GM12878 (cell line): ENCODE measurements around the gene ATF3. TPM values are rescaled to one million over a fixed set of nuclear protein-coding genes. Genes with fewer than 3 reads are reported as not detected.

Experiments used
- ATAC-seq: fragments of 200-7000 bp; cut with Tn5 transposase; 3 replicates; pipeline ENCODE4 v1.9.1; 2020; ENCODE audit warnings: mild to moderate bottlenecking, moderate library complexity
- BruUV-seq: library from RNA; stranded (reverse); fragments of 400-500 nt; replicated peaks from 2 replicates; lab custom pipeline; 2021; lab: Mats Ljungman, UMichigan
- CTCF ChIA-PET: fragments of 300-600 bp; sonication (Branson Sonifier 250); formaldehyde crosslinking; extraction: SDS; loops from one replicate; lab custom pipeline; 2021; ENCODE audit warnings: inconsistent platforms; lab: Yijun Ruan, JAX
- POLR2A ChIA-PET: fragments of 350-600 bp; formaldehyde crosslinking; extraction: SDS; loops from one replicate; lab custom pipeline; 2021; ENCODE audit warnings: inconsistent platforms; lab: Charles Lee
- RAD21 ChIA-PET: fragments of 300-600 bp; sonication (Branson Sonifier 250); formaldehyde crosslinking; loops from one replicate; lab custom pipeline; 2023; ENCODE audit warnings: antibody characterized with exemption; ENCODE audit not compliant: unreplicated experiment; lab: Charles Lee
- SMC1A ChIA-PET: fragments of 300-600 bp; sonication (Branson Sonifier 250); formaldehyde crosslinking; loops from one replicate; lab custom pipeline; 2023; ENCODE audit not compliant: unreplicated experiment, uncharacterized antibody; lab: Charles Lee
- DNase-seq: peaks from one replicate; pipeline ENCODE4 v3.0.0-alpha.2; 2011; ENCODE audit warnings: low read depth, low spot score
- FAIRE-seq: peaks from 3 replicates; lab custom pipeline; 2011; peaks lifted over from hg19 to GRCh38; lab: Jason Lieb, UNC
- H2AFZ ChIP-seq: 2 replicates; pipeline ENCODE4 v1.6.0; 2011; ENCODE audit warnings: low read depth, low read length, control low read depth; ENCODE audit not compliant: control insufficient read depth
- H3K27ac ChIP-seq: 2 replicates; pipeline ENCODE4 v1.5.1; 2011; ENCODE audit warnings: control low read depth; ENCODE audit not compliant: control insufficient read depth, insufficient read depth
- H3K27me3 ChIP-seq, 2 experiments: replicated peaks in 1 of 2; 2 replicates each; pipeline versions ENCODE4 v1.6.0 to v1.6.1; 2011; ENCODE audit warnings: low read length in 1 of 2; ENCODE audit not compliant: control insufficient read depth in 2 of 2, insufficient read depth in 2 of 2
- H3K36me3 ChIP-seq, 2 experiments: 2 replicates each; pipeline ENCODE4 v1.5.1; 2011; ENCODE audit warnings: low read length in 1 of 2; ENCODE audit not compliant: control insufficient read depth in 2 of 2, insufficient read depth in 2 of 2
- H3K4me1 ChIP-seq: 2 replicates; pipeline ENCODE4 v1.6.1; 2011; ENCODE audit warnings: mild to moderate bottlenecking, low read length, moderate library complexity, mixed read lengths; ENCODE audit not compliant: control insufficient read depth, insufficient read depth
- H3K4me2 ChIP-seq: 2 replicates; pipeline ENCODE4 v1.6.0; 2011; ENCODE audit warnings: control low read depth; ENCODE audit not compliant: control insufficient read depth, insufficient read depth
- H3K4me3 ChIP-seq: fragments of 200-600 bp; sonication (generic); 2 replicates; pipeline ENCODE4 v1.5.1; 2016
- H3K79me2 ChIP-seq: 2 replicates; pipeline ENCODE4 v1.6.0; 2011; ENCODE audit warnings: low read length; ENCODE audit not compliant: control insufficient read depth, insufficient read depth
- H3K9ac ChIP-seq: 2 replicates; pipeline ENCODE4 v1.8.0; 2011; ENCODE audit warnings: low read length, control low read depth, mixed read lengths; ENCODE audit not compliant: control insufficient read depth, insufficient read depth
- H3K9me3 ChIP-seq: replicated peaks from 3 replicates; pipeline ENCODE4 v1.5.1; 2011; ENCODE audit warnings: mild to moderate bottlenecking, low read length; ENCODE audit not compliant: control insufficient read depth, insufficient read depth
- H4K20me1 ChIP-seq: 2 replicates; pipeline ENCODE4 v1.6.0; 2011; ENCODE audit not compliant: control insufficient read depth, insufficient read depth
- ASH2L ChIP-seq: fragments of 300-600, 200-600 bp; sonication (generic); IDR thresholded peaks from 2 replicates; pipeline ENCODE4 v1.6.1; 2017; ENCODE audit warnings: low read depth, mild to moderate bottlenecking, borderline replicate concordance
- ATF7 ChIP-seq: fragments of 450-650 bp; IDR thresholded peaks from 2 replicates; pipeline ENCODE4 v1.6.1; 2016; ENCODE audit warnings: low read depth, mild to moderate bottlenecking
- BHLHE40 ChIP-seq, 2 experiments: fragments of 450-650 bp in 1 of 2; IDR thresholded peaks; 2 replicates each; pipeline ENCODE4 v1.6.1; 2011 to 2017; ENCODE audit warnings: low read depth in 2 of 2, borderline replicate concordance in 1 of 2, improper control_type of control experiment in 1 of 2, low read length in 1 of 2, mild to moderate bottlenecking in 1 of 2
- CBX5 ChIP-seq: sonication (generic); IDR thresholded peaks from 2 replicates; pipeline ENCODE4 v1.6.1; 2016; ENCODE audit warnings: low read depth, moderate library complexity, mild to moderate bottlenecking, inconsistent platforms
- DPF2 ChIP-seq: fragments of 450-650 bp; IDR thresholded peaks from 2 replicates; pipeline ENCODE4 v1.6.1; 2017; ENCODE audit warnings: mild to moderate bottlenecking
- MTA2 ChIP-seq: fragments of 450-650 bp; IDR thresholded peaks from 2 replicates; pipeline ENCODE4 v1.6.1; 2016; ENCODE audit warnings: low read depth, mild to moderate bottlenecking, moderate library complexity
- MXI1 ChIP-seq: fragments of 150-350 bp; IDR thresholded peaks from 2 replicates; pipeline ENCODE4 v1.6.1; 2011; ENCODE audit warnings: low read depth, mild to moderate bottlenecking, inconsistent platforms, low read length, improper control_type of control experiment
- POLR2AphosphoS2 ChIP-seq: IDR thresholded peaks from 2 replicates; pipeline ENCODE4 v1.6.1; 2011; ENCODE audit warnings: low read depth, mild to moderate bottlenecking, low read length, improper control_type of control experiment, moderate library complexity
- RAD21 ChIP-seq: IDR thresholded peaks from 2 replicates; pipeline ENCODE4 v1.6.1; 2011; ENCODE audit warnings: mild to moderate bottlenecking, low read depth, low read length, moderate library complexity; ENCODE audit not compliant: insufficient read depth
- SIX5 ChIP-seq: IDR thresholded peaks from 2 replicates; pipeline ENCODE4 v1.6.1; 2011; ENCODE audit warnings: mild to moderate bottlenecking, low read depth, low read length, moderate library complexity; ENCODE audit not compliant: severe bottlenecking
- TBL1XR1 ChIP-seq: IDR thresholded peaks from 2 replicates; pipeline ENCODE4 v1.6.1; 2012; ENCODE audit warnings: low read depth, low read length, improper control_type of control experiment
- ZNF24 ChIP-seq: fragments of 450-650 bp; IDR thresholded peaks from 2 replicates; pipeline ENCODE4 v1.6.1; 2017; ENCODE audit warnings: antibody characterized with exemption, mild to moderate bottlenecking
- WGBS: methylation state at CpG from one replicate; pipeline ENCODE4 v1.1.6; 2016; ENCODE audit warnings: low lambda C conversion rate; ENCODE audit not compliant: insufficient replicate concordance, insufficient coverage; ENCODE audit errors: missing lambda C conversion rate; 5-methylcytosine and 5-hydroxymethylcytosine counted together
- in situ Hi-C: fragments of 300-500 bp; cut with MboI; formaldehyde crosslinking; loops from 9 replicates; pipeline ENCODE4 v1.14.3; 2018; ENCODE audit warnings: mixed read lengths
- intact Hi-C: fragments of 100-400 bp; cut with micrococcal nuclease; formaldehyde crosslinking; loops from one replicate; pipeline ENCODE4 v1.14.2; 2022; ENCODE audit not compliant: unreplicated experiment
- polyA plus RNA-seq, 11 experiments: library from polyadenylated mRNA; depleted of rRNA in 4 of 11; unstranded in 6 of 11; stranded (reverse) in 5 of 11; fragments of >200 nt; fragmentation: Nextera tagmentation in 4 of 11; fragmentation: Illumina TruSeq in 1 of 11; extraction: Ambion mirVana in 4 of 11; extraction: Trizol in 1 of 11; gene quantifications; 1 replicate in 1 of 11; 2 replicates in 10 of 11; pipeline versions ENCODE4 v1.2.1 to v1.2.3, GENCODE V29; 2011 to 2016; ENCODE audit warnings: inconsistent platforms in 2 of 11, missing spikeins in 2 of 11, low read depth in 1 of 11
- total RNA-seq, 4 experiments: library from RNA; depleted of rRNA in 3 of 4; stranded (reverse); fragments of >200 nt in 3 of 4; fragmentation: Illumina TruSeq in 1 of 4; extraction: Trizol in 1 of 4; gene quantifications; 2 replicates each; pipeline versions ENCODE4 v1.2.1 to v1.2.3, GENCODE V29; 2013 to 2021
- TF ChIP-seq, protein P1 (sequence below): fragments of 450-650 bp; IDR thresholded peaks from 2 replicates; pipeline ENCODE4 v1.6.1; 2017; ENCODE audit warnings: mild to moderate bottlenecking, moderate library complexity
- TF ChIP-seq, protein P2 (sequence below): fragments of 450-650 bp; formaldehyde crosslinking; IDR thresholded peaks from 2 replicates; pipeline ENCODE4 v1.4.0; 2022; ENCODE audit warnings: mild to moderate bottlenecking, moderate library complexity
- TF ChIP-seq, protein P3 (sequence below): fragments of 450-650 bp; conservative IDR thresholded peaks from 2 replicates; pipeline ENCODE4 v1.6.1; 2017; ENCODE audit warnings: mild to moderate bottlenecking, moderate library complexity

ATF3 gene
- total and polyA plus RNA-seq, 10 of the 15 experiments (the other 5 are each of a cell fraction or from before 2014, with no cell fraction given), result 3.0 to 13.9 (median 8.3) TPM

DNA sequence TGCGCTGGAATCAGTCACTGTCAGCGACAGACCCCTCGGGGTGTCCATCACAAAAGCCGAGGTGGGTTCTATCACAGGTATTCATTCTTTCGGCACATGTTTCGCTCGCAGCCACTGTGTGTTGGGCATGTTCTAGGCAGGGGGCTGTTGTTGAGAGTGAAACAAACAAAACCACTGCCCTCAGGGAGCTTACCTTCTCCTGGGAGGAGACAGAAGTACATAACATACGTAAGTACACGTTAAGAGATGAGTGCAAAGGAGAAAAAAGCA lies 6.6 kb downstream of the ATF3 start:
- H2AFZ ChIP-seq, result peak overlapping the region; percentile 31; the same call in 1 of the 2 replicates
- WGBS, result 100% methylated on average over 9 of the region's 9 CpGs
- SMC1A ChIA-PET, result interaction anchor here (1.0 to 3.0 kb wide), 9 partner anchors 18 to 138 kb away, joined by 3 to 24 read pairs (median 5); no protein-coding TSS in a partner anchor
- H3K4me1 ChIP-seq, result peaks cover 25% of the 10 kb centered on the region
- intact Hi-C loops (no loop called here), in situ Hi-C loops (no loop called here)
- FAIRE-seq (no peak), ATAC-seq (no peak), DNase-seq (no peak)
- BruUV-seq, result no TSS peak
- POLR2A ChIA-PET, result interaction anchor here (2.0 kb wide), 1 partner anchor 135 kb away, joined by 11 read pairs; no protein-coding TSS in a partner anchor
- no peaks in the 10 kb centered on the region for H4K20me1 ChIP-seq
- H3K9me3 ChIP-seq, result no peaks in the 10 kb centered on the region
- peak overlapping the region; percentile 49; the same call in 1 of the 2 replicates for H3K4me2 ChIP-seq
- H3K79me2 ChIP-seq, result peaks cover 46% of the 10 kb centered on the region
- H3K36me3 ChIP-seq, result peaks cover 7 to 26% of the 10 kb centered on the region in 2 experiments; a peak in 3 of 4 replicates
- RAD21 ChIA-PET, result interaction anchor here (1.0 to 2.1 kb wide), 6 partner anchors 18 to 166 kb away, joined by 3 to 20 read pairs (median 9); no protein-coding TSS in a partner anchor
- no peak overlapping the region for H3K4me3 ChIP-seq
- CTCF ChIA-PET, result interaction anchor here (1.0 to 4.0 kb wide), 5 partner anchors 14 to 159 kb away, joined by 3 to 25 read pairs (median 10); no protein-coding TSS in a partner anchor
- H3K27me3 ChIP-seq, result no peaks in the 10 kb centered on the region
- H3K27ac ChIP-seq, result peak overlapping the region; percentile 66
- peak overlapping the region; percentile 17; the same call in 1 of the 2 replicates for H3K9ac ChIP-seq
- TF ChIP-seq TBL1XR1, result no peak
- TF ChIP-seq MXI1, result no peak
- no peak for TF ChIP-seq ZNF24
- TF ChIP-seq, protein P1, sequence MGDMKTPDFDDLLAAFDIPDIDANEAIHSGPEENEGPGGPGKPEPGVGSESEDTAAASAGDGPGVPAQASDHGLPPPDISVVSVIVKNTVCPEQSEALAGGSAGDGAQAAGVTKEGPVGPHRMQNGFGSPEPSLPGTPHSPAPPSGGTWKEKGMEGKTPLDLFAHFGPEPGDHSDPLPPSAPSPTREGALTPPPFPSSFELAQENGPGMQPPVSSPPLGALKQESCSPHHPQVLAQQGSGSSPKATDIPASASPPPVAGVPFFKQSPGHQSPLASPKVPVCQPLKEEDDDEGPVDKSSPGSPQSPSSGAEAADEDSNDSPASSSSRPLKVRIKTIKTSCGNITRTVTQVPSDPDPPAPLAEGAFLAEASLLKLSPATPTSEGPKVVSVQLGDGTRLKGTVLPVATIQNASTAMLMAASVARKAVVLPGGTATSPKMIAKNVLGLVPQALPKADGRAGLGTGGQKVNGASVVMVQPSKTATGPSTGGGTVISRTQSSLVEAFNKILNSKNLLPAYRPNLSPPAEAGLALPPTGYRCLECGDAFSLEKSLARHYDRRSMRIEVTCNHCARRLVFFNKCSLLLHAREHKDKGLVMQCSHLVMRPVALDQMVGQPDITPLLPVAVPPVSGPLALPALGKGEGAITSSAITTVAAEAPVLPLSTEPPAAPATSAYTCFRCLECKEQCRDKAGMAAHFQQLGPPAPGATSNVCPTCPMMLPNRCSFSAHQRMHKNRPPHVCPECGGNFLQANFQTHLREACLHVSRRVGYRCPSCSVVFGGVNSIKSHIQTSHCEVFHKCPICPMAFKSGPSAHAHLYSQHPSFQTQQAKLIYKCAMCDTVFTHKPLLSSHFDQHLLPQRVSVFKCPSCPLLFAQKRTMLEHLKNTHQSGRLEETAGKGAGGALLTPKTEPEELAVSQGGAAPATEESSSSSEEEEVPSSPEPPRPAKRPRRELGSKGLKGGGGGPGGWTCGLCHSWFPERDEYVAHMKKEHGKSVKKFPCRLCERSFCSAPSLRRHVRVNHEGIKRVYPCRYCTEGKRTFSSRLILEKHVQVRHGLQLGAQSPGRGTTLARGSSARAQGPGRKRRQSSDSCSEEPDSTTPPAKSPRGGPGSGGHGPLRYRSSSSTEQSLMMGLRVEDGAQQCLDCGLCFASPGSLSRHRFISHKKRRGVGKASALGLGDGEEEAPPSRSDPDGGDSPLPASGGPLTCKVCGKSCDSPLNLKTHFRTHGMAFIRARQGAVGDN, result no peak
- no peak for TF ChIP-seq BHLHE40 (IDR thresholded peaks at IDR 0.05; ENCODE audit: borderline replicate concordance in 1 of 2, low read depth in 2 of 2, low read length in 1 of 2)
- no peak for TF ChIP-seq RAD21
- TF ChIP-seq, protein P2, sequence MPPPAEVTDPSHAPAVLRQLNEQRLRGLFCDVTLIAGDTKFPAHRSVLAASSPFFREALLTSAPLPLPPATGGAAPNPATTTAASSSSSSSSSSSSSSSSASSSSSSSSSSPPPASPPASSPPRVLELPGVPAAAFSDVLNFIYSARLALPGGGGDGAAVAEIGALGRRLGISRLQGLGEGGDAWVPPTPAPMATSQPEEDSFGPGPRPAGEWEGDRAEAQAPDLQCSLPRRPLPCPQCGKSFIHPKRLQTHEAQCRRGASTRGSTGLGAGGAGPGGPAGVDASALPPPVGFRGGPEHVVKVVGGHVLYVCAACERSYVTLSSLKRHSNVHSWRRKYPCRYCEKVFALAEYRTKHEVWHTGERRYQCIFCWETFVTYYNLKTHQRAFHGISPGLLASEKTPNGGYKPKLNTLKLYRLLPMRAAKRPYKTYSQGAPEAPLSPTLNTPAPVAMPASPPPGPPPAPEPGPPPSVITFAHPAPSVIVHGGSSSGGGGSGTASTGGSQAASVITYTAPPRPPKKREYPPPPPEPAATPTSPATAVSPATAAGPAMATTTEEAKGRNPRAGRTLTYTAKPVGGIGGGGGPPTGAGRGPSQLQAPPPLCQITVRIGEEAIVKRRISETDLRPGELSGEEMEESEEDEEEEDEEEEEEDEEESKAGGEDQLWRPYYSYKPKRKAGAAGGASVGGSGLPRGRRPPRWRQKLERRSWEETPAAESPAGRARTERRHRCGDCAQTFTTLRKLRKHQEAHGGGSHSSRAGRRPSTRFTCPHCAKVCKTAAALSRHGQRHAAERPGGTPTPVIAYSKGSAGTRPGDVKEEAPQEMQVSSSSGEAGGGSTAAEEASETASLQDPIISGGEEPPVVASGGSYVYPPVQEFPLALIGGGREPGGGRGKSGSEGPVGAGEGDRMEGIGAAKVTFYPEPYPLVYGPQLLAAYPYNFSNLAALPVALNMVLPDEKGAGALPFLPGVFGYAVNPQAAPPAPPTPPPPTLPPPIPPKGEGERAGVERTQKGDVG (CRISPR knock-in tag), result no peak
- TF ChIP-seq ATF7, result no peak
- TF ChIP-seq, protein P3, sequence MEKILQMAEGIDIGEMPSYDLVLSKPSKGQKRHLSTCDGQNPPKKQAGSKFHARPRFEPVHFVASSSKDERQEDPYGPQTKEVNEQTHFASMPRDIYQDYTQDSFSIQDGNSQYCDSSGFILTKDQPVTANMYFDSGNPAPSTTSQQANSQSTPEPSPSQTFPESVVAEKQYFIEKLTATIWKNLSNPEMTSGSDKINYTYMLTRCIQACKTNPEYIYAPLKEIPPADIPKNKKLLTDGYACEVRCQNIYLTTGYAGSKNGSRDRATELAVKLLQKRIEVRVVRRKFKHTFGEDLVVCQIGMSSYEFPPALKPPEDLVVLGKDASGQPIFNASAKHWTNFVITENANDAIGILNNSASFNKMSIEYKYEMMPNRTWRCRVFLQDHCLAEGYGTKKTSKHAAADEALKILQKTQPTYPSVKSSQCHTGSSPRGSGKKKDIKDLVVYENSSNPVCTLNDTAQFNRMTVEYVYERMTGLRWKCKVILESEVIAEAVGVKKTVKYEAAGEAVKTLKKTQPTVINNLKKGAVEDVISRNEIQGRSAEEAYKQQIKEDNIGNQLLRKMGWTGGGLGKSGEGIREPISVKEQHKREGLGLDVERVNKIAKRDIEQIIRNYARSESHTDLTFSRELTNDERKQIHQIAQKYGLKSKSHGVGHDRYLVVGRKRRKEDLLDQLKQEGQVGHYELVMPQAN, result no peak
- TF ChIP-seq SIX5, result no peak
- TF ChIP-seq MTA2, result no peak
- no peak for TF ChIP-seq CBX5
- no peak for TF ChIP-seq DPF2
- TF ChIP-seq POLR2AphosphoS2, result no peak
- TF ChIP-seq ASH2L, result no peak
